Prostate gland (tissue), 2 donors: ENCODE data around the gene ALDOC.

Experiments used
- CTCF ChIP-seq, 4 experiments: fragments of 200-600 bp in 2 of 4; fragments of 450-650 bp in 2 of 4; sonication (generic) in 2 of 4; IDR thresholded peaks; 1 replicate in 3 of 4; 2 replicates in 1 of 4; pipeline ENCODE4 v1.5.1; 2016 to 2019; ENCODE audit warnings: antibody characterized with exemption in 4 of 4, mild to moderate bottlenecking in 2 of 4, moderate library complexity in 2 of 4
- POLR2A ChIP-seq: fragments of 450-650 bp; IDR thresholded peaks from one replicate; pipeline ENCODE4 v1.6.1; 2016; ENCODE audit warnings: antibody characterized with exemption, mild to moderate bottlenecking

- TF ChIP-seq CTCF (IDR thresholded peaks at IDR 0.05) (no peak), POLR2A (no peak)
Measured at GRCh38 chr17:28577466-28577824, 750 bp upstream of the ALDOC start.
